MCF 10A (cell line): ENCODE results near the gene ERC2. TPM values are rescaled to one million over a fixed set of nuclear protein-coding genes. Genes with fewer than 3 reads are reported as not detected.
A peak's percentile ranks its signal among the peaks of the same experiment; 100 is the strongest.

ENCODE experiments used
- BruUV-seq: library from RNA; stranded (reverse); fragments of 400-500 nt; replicated peaks from 2 replicates; lab custom pipeline; 2021; lab: Mats Ljungman, UMichigan
- CTCF ChIA-PET: fragments of 300-600 bp; sonication (Branson Sonifier 250); formaldehyde crosslinking; extraction: SDS; loops from one replicate; lab custom pipeline; 2021; ENCODE audit warnings: antibody characterized with exemption, inconsistent platforms; lab: Yijun Ruan, JAX
- POLR2A ChIA-PET: fragments of 300-600, 350-650 bp; sonication (Branson Sonifier 250); formaldehyde crosslinking; extraction: SDS; loops from one replicate; lab custom pipeline; 2020; ENCODE audit warnings: antibody characterized with exemption, inconsistent platforms; lab: Yijun Ruan, JAX
- DNase-seq: peaks from one replicate; pipeline ENCODE4 v3.0.0-alpha.2; 2018; ENCODE audit not compliant: unreplicated experiment
- H3K27ac Mint-ChIP-seq: one replicate; pipeline ENCODE4 v1.8.0; 2022; ENCODE audit warnings: mild to moderate bottlenecking, low read depth, mixed read lengths; ENCODE audit not compliant: unreplicated experiment
- H3K27me3 Mint-ChIP-seq: one replicate; pipeline ENCODE4 v1.8.0; 2022; ENCODE audit warnings: mixed read lengths; ENCODE audit not compliant: insufficient read depth, unreplicated experiment
- H3K36me3 Mint-ChIP-seq: one replicate; pipeline ENCODE4 v1.8.0; 2022; ENCODE audit warnings: mild to moderate bottlenecking, moderate library complexity, mixed read lengths; ENCODE audit not compliant: insufficient read depth, unreplicated experiment
- H3K4me1 Mint-ChIP-seq: one replicate; pipeline ENCODE4 v1.8.0; 2022; ENCODE audit warnings: mixed read lengths; ENCODE audit not compliant: insufficient read depth, unreplicated experiment
- H3K4me3 Mint-ChIP-seq: one replicate; pipeline ENCODE4 v1.8.0; 2022; ENCODE audit warnings: mild to moderate bottlenecking, moderate library complexity, mixed read lengths; ENCODE audit not compliant: unreplicated experiment
- H3K9me3 Mint-ChIP-seq: one replicate; pipeline ENCODE4 v1.8.0; 2022; ENCODE audit warnings: mixed read lengths; ENCODE audit not compliant: unreplicated experiment
- intact Hi-C: fragments of 100-400 bp; cut with micrococcal nuclease; formaldehyde crosslinking; loops from 2 replicates; pipeline ENCODE4 v1.14.1; 2022
- total RNA-seq: library from RNA; stranded (reverse); gene quantifications from 2 replicates; pipeline ENCODE4 v1.2.3, GENCODE V29; 2022
- TF ChIP-seq, protein P1 (sequence below): fragments of 200-600 bp; IDR thresholded peaks from one replicate; pipeline ENCODE4 v1.8.0; 2022; ENCODE audit warnings: antibody characterized with exemption, mild to moderate bottlenecking; ENCODE audit not compliant: unreplicated experiment

The ERC2 gene
- total RNA-seq, 1 experiment from 2014 or later, result 0.42 TPM

DNA sequence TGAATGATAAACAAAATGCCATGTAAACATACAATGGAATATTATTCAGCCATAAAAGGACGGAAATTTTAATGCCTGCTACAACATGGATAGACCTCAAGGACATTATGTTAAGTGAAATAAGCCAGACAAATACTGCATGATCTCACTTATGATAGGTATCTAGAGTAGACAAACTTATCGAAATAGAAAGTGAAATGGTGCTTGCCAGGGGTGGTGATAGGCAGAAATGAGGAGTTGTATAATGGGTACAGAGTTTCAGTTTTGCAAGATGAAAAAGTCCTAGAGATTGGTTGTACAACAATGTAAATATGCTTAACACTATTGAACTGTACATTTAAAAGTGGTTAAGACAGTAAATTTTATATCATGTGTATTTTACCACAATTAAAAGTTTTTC is 287.8 kb downstream of the ERC2 start:
- Mint-ChIP-seq H3K27ac (no peak overlapping the region), H3K27me3 (no peaks in the 10 kb centered on the region), H3K36me3 (no peaks in the 10 kb centered on the region), H3K4me1 (no peaks in the 10 kb centered on the region), H3K4me3 (no peak overlapping the region), H3K9me3 (peaks cover 7% of the 10 kb centered on the region)
- TF ChIP-seq, protein P1, sequence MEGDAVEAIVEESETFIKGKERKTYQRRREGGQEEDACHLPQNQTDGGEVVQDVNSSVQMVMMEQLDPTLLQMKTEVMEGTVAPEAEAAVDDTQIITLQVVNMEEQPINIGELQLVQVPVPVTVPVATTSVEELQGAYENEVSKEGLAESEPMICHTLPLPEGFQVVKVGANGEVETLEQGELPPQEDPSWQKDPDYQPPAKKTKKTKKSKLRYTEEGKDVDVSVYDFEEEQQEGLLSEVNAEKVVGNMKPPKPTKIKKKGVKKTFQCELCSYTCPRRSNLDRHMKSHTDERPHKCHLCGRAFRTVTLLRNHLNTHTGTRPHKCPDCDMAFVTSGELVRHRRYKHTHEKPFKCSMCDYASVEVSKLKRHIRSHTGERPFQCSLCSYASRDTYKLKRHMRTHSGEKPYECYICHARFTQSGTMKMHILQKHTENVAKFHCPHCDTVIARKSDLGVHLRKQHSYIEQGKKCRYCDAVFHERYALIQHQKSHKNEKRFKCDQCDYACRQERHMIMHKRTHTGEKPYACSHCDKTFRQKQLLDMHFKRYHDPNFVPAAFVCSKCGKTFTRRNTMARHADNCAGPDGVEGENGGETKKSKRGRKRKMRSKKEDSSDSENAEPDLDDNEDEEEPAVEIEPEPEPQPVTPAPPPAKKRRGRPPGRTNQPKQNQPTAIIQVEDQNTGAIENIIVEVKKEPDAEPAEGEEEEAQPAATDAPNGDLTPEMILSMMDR, result no peak
- ChIA-PET POLR2A (no interaction called here), CTCF (no interaction called here)
- intact Hi-C loops, result no loop called here
- no peak for DNase-seq
- BruUV-seq, result no TSS peak

DNA sequence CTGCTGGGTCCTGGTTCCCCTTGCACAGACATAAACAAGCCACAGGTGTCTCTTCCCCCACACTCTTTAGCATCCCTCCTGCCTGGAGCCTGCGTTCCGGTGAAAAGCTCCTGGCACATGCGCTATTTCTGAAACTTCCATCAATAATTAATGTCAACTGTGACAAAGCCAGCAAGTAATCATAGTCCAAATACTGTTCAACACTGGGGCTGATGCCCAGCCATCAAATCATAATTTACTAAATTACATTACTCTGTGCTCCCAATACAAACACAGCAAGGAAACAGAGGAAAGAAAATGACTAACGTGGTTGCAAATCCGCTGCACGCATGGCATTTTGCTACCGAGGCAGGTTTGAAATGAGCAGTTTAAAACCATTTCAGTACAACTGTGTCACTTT is 294.7 kb downstream of the ERC2 start:
- no TSS peak for BruUV-seq
- POLR2A ChIA-PET, result no interaction called here
- Mint-ChIP-seq H3K27me3 (no peaks in the 10 kb centered on the region), H3K9me3 (no peaks in the 10 kb centered on the region), H3K4me3 (no peak overlapping the region), H3K27ac (no peak overlapping the region), H3K36me3 (no peaks in the 10 kb centered on the region), H3K4me1 (no peaks in the 10 kb centered on the region)
- TF ChIP-seq, protein P1, result no peak
- no peak for DNase-seq
- intact Hi-C loops, result no loop called here
- CTCF ChIA-PET, result no interaction called here

DNA sequence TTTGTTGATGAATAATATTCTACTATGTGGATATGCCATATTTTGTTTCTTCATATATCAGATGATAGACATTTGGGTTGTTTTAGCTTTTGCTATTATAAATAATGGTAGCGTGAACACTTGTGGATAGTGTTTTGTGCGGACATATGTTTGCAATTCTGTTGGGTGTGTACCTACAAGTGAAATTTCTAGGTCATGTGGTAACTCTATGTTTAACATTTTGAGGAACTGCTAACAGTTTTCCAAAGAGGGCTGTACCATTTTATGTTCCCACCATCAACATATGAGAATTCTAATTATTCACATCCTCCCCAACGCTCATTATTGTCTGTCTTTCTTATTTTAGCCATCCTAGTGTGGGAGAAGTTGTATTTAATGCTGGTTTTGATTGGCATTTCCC is 303.8 kb downstream of the ERC2 start:
- no TSS peak for BruUV-seq
- intact Hi-C loops, result loop anchor here (5.0 kb wide), 1 partner anchor 283 kb away; no protein-coding TSS in a partner anchor
- no peaks in the 10 kb centered on the region for H3K4me1 Mint-ChIP-seq
- POLR2A ChIA-PET, result no interaction called here
- no peak for DNase-seq
- TF ChIP-seq, protein P1, result no peak
- H3K27me3 Mint-ChIP-seq, result no peaks in the 10 kb centered on the region
- CTCF ChIA-PET, result interaction anchor here (0.6 kb wide), 1 partner anchor 635 kb away, joined by 3 read pairs; no protein-coding TSS in a partner anchor
- no peak overlapping the region for H3K4me3 Mint-ChIP-seq
- no peak overlapping the region for H3K27ac Mint-ChIP-seq
- no peaks in the 10 kb centered on the region for H3K36me3 Mint-ChIP-seq
- no peaks in the 10 kb centered on the region for H3K9me3 Mint-ChIP-seq

DNA sequence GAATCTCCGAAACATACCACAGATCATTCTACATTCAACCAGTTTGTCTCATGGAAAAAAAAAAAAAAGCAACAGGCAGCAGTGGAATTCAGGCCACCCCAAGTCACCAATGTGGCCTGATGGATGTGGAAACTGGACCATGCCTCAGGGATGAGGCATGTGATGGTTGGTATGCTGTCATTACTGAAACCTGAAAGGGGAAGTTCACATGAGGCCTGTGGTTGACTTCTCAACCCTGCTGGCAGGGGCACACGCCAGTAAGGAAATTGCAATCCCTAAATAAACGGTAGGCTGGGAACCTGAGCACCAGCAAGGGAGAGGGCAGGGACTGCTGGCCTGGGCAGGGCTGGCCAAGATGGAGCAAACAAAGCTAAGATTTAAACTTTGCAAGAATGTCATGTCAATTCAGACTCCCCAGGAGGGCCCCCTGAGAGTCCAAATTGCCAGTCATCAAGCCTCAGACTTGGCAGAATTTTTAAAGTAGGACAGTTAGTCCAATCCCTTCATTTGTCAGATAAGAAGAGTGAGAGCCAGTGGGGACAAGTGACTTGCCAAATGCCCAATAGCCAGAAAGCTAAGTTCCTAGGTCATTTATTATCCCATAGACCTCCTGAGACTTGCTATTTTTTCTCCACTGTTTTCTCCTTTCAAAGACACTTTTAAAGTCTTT is 310.4 kb downstream of the ERC2 start:
- intact Hi-C loops, result no loop called here
- H3K4me3 Mint-ChIP-seq, result no peak overlapping the region
- no peak overlapping the region for H3K27ac Mint-ChIP-seq

More for the DNA sequence above, 310.4 kb downstream of the ERC2 start:
- Mint-ChIP-seq H3K27me3 (no peaks in the 10 kb centered on the region), H3K36me3 (no peaks in the 10 kb centered on the region), H3K4me1 (no peaks in the 10 kb centered on the region), H3K9me3 (no peaks in the 10 kb centered on the region)
- peak; percentile 33 for DNase-seq
- TF ChIP-seq, protein P1, result no peak
- POLR2A ChIA-PET, result no interaction called here
- CTCF ChIA-PET, result no interaction called here
- no TSS peak for BruUV-seq
